ENCODE measurements around the gene KPNA3. TPM values are rescaled to one million over a fixed set of nuclear protein-coding genes. Genes with fewer than 3 reads are reported as not detected.

The KPNA3 gene
- polyA plus RNA-seq, 4 donors, result 30.8 to 38.4 (median 38.2) TPM

Other genes with a start within 250 kb of the KPNA3 start
- 10 to 100 TPM; 37.2 to 47.7 (median 43.9) TPM for gene RCBTB1, start 207.1 kb downstream of the KPNA3 start, polyA plus RNA-seq (ENCODE audit: insufficient read length in 4 of 4)
- gene ARL11, start 164.2 kb downstream of the KPNA3 start, polyA plus RNA-seq (ENCODE audit: insufficient read length in 4 of 4), result under 1 TPM; 0.24 to 0.46 (median 0.37) TPM
- gene EBPL, start 101.2 kb downstream of the KPNA3 start, polyA plus RNA-seq (ENCODE audit: insufficient read length in 4 of 4), result 10 to 100 TPM; 52.7 to 64.1 (median 61.5) TPM
- 10 to 100 TPM; 12.8 to 17.3 (median 14.1) TPM for gene SPRYD7, start 143.7 kb upstream of the KPNA3 start, polyA plus RNA-seq (ENCODE audit: insufficient read length in 4 of 4)
- 10 to 100 TPM; 45.6 to 52.5 (median 50.1) TPM for gene TRIM13, start 204.4 kb upstream of the KPNA3 start, polyA plus RNA-seq (ENCODE audit: insufficient read length in 4 of 4)
- 1 to 10 TPM; 1.3 to 1.6 (median 1.4) TPM for gene KCNRG, start 222.8 kb upstream of the KPNA3 start, polyA plus RNA-seq (ENCODE audit: insufficient read length in 4 of 4)

Measured in right renal pelvis (tissue), 4 donors.